ENCODE data around the gene SLC35B4.

GRCh38 chr7:134362587-134363483 lies 46.1 kb upstream of the SLC35B4 start:
- TF ChIP-seq, protein P1, sequence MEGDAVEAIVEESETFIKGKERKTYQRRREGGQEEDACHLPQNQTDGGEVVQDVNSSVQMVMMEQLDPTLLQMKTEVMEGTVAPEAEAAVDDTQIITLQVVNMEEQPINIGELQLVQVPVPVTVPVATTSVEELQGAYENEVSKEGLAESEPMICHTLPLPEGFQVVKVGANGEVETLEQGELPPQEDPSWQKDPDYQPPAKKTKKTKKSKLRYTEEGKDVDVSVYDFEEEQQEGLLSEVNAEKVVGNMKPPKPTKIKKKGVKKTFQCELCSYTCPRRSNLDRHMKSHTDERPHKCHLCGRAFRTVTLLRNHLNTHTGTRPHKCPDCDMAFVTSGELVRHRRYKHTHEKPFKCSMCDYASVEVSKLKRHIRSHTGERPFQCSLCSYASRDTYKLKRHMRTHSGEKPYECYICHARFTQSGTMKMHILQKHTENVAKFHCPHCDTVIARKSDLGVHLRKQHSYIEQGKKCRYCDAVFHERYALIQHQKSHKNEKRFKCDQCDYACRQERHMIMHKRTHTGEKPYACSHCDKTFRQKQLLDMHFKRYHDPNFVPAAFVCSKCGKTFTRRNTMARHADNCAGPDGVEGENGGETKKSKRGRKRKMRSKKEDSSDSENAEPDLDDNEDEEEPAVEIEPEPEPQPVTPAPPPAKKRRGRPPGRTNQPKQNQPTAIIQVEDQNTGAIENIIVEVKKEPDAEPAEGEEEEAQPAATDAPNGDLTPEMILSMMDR (IDR thresholded peaks at IDR 0.05) = no peak
- no peak for TF ChIP-seq POLR2A (IDR thresholded peaks at IDR 0.05)

All from body of pancreas (tissue), 4 donors.